ACC112 (cell line): Measurements from ENCODE around the gene SLC22A13.

ENCODE experiments used
- H2AFZ ChIP-seq: fragments of 200-600 bp; sonication (generic); one replicate; pipeline ENCODE4 v1.6.0; 2017; ENCODE audit warnings: antibody characterized with exemption, low read length; ENCODE audit not compliant: unreplicated experiment
- H3K27ac ChIP-seq: fragments of 200-600 bp; sonication (generic); 2 replicates; pipeline ENCODE4 v1.5.1; 2014; ENCODE audit warnings: low read depth, mild to moderate bottlenecking, antibody characterized with exemption, low read length, moderate library complexity
- H3K27me3 ChIP-seq: fragments of 200-600 bp; sonication (generic); 2 replicates; pipeline ENCODE4 v1.6.1; 2014; ENCODE audit warnings: mild to moderate bottlenecking, antibody characterized with exemption, low read length, moderate library complexity, mixed read lengths; ENCODE audit not compliant: insufficient read depth
- H3K36me3 ChIP-seq: fragments of 200-600 bp; sonication (generic); 2 replicates; pipeline ENCODE4 v1.6.1; 2016; ENCODE audit warnings: mild to moderate bottlenecking, antibody characterized with exemption, low read length, moderate library complexity, mixed read lengths; ENCODE audit not compliant: insufficient read depth
- H3K4me1 ChIP-seq: fragments of 200-600 bp; sonication (generic); one replicate; pipeline ENCODE4 v1.6.1; 2016; ENCODE audit warnings: low read length, mixed read lengths; ENCODE audit not compliant: insufficient read depth, unreplicated experiment, control insufficient read depth
- H3K4me3 ChIP-seq: fragments of 200-600 bp; sonication (generic); 2 replicates; pipeline ENCODE4 v1.5.1; 2014; ENCODE audit warnings: mild to moderate bottlenecking, low read depth, low read length
- H3K79me2 ChIP-seq: fragments of 200-600 bp; sonication (generic); one replicate; pipeline ENCODE4 v1.6.0; 2016; ENCODE audit warnings: low read length; ENCODE audit not compliant: control insufficient read depth, unreplicated experiment, insufficient read depth

The SLC22A13 gene

GRCh38 chr3:38265604-38266307 lies at the start of gene SLC22A13:
SLC22A13 (plus strand) TSS chr3:38265812; CDS start chr3:38265861, 49 bp downstream.
- H3K4me3 ChIP-seq = no peak within 1 kb of the TSS
- no peak within 1 kb of the TSS for H2AFZ ChIP-seq
- no peaks in the 10 kb centered on the region for H3K4me1 ChIP-seq
- H3K36me3 ChIP-seq = peaks cover 2% of the 10 kb centered on the region; the same call in 1 of the 2 replicates
- no peaks in the 10 kb centered on the region for H3K27me3 ChIP-seq
- H3K27ac ChIP-seq = no peak within 1 kb of the TSS
- H3K79me2 ChIP-seq = no peaks in the 10 kb centered on the region

GRCh38 chr3:38219609-38220197 lies 45.9 kb upstream of the SLC22A13 start:
- H3K36me3 ChIP-seq = peaks cover 43% of the 10 kb centered on the region
- no peak overlapping the region for H3K27ac ChIP-seq
- H3K4me1 ChIP-seq = peaks cover 15% of the 10 kb centered on the region
- H2AFZ ChIP-seq = no peak overlapping the region
- no peak overlapping the region for H3K4me3 ChIP-seq
- no peaks in the 10 kb centered on the region for H3K27me3 ChIP-seq
- peaks cover 44% of the 10 kb centered on the region for H3K79me2 ChIP-seq

- Histone ChIP-seq H3K4me1 (peaks cover 28% of the 10 kb centered on the region), H3K36me3 (peaks cover 44% of the 10 kb centered on the region), H3K79me2 (peaks cover 44% of the 10 kb centered on the region), H3K27ac (no peak overlapping the region), H2AFZ (no peak overlapping the region), H3K27me3 (no peaks in the 10 kb centered on the region), H3K4me3 (no peak overlapping the region)
Measured at GRCh38 chr3:38221005-38221404, 44.6 kb upstream of the SLC22A13 start.

GRCh38 chr3:38222032-38222634 lies 43.5 kb upstream of the SLC22A13 start:
- Histone ChIP-seq H3K4me1 (peaks cover 39% of the 10 kb centered on the region), H3K79me2 (peaks cover 34% of the 10 kb centered on the region), H2AFZ (no peak overlapping the region), H3K27me3 (no peaks in the 10 kb centered on the region), H3K27ac (no peak overlapping the region), H3K4me3 (no peak overlapping the region), H3K36me3 (peaks cover 41% of the 10 kb centered on the region)

GRCh38 chr3:38224357-38224756 lies 41.3 kb upstream of the SLC22A13 start:
- Histone ChIP-seq H3K27me3 (no peaks in the 10 kb centered on the region), H3K79me2 (peaks cover 21% of the 10 kb centered on the region), H3K36me3 (peaks cover 28% of the 10 kb centered on the region), H3K4me1 (peaks cover 55% of the 10 kb centered on the region), H2AFZ (no peak overlapping the region), H3K27ac (peak overlapping the region; percentile 85), H3K4me3 (no peak overlapping the region)

- peaks cover 42% of the 10 kb centered on the region for H3K36me3 ChIP-seq
- H3K27me3 ChIP-seq = no peaks in the 10 kb centered on the region
- peaks cover 59% of the 10 kb centered on the region for H3K4me1 ChIP-seq
- H3K27ac ChIP-seq = peak overlapping the region; percentile 85
- H3K79me2 ChIP-seq = peaks cover 8% of the 10 kb centered on the region
- H2AFZ ChIP-seq = no peak overlapping the region
- peak overlapping the region; percentile 23; the same call in 1 of the 2 replicates for H3K4me3 ChIP-seq
Measured at GRCh38 chr3:38226273-38226672, 39.3 kb upstream of the SLC22A13 start.

GRCh38 chr3:38227989-38228388 lies 37.6 kb upstream of the SLC22A13 start:
- peaks cover 41% of the 10 kb centered on the region for H3K36me3 ChIP-seq
- H3K27ac ChIP-seq = peak overlapping the region; percentile 85

GRCh38 chr3:38229036-38229435 lies 36.6 kb upstream of the SLC22A13 start:
- Histone ChIP-seq H3K27me3 (no peaks in the 10 kb centered on the region), H3K4me3 (no peak overlapping the region), H3K4me1 (peaks cover 55% of the 10 kb centered on the region), H2AFZ (no peak overlapping the region), H3K79me2 (peaks cover 7% of the 10 kb centered on the region), H3K27ac (peak overlapping the region; percentile 85), H3K36me3 (peaks cover 43% of the 10 kb centered on the region)

More at GRCh38 chr3:38227989-38228388, 37.6 kb upstream of the SLC22A13 start:
- Histone ChIP-seq H3K27me3 (no peaks in the 10 kb centered on the region), H3K79me2 (peaks cover 8% of the 10 kb centered on the region), H2AFZ (no peak overlapping the region), H3K4me3 (peak overlapping the region; percentile 5; the same call in 1 of the 2 replicates), H3K4me1 (peaks cover 59% of the 10 kb centered on the region)

- Histone ChIP-seq H3K79me2 (peaks cover 7% of the 10 kb centered on the region), H2AFZ (no peak overlapping the region), H3K27me3 (no peaks in the 10 kb centered on the region), H3K27ac (no peak overlapping the region), H3K4me1 (peaks cover 19% of the 10 kb centered on the region), H3K4me3 (no peak overlapping the region), H3K36me3 (peaks cover 60% of the 10 kb centered on the region)
Measured at GRCh38 chr3:38232701-38233100, 32.9 kb upstream of the SLC22A13 start.

- Histone ChIP-seq H2AFZ (no peak overlapping the region), H3K79me2 (peaks cover 2% of the 10 kb centered on the region), H3K27me3 (no peaks in the 10 kb centered on the region), H3K4me1 (no peaks in the 10 kb centered on the region), H3K27ac (no peak overlapping the region), H3K36me3 (peaks cover 68% of the 10 kb centered on the region), H3K4me3 (no peak overlapping the region)
Measured at GRCh38 chr3:38235466-38235865, 30.1 kb upstream of the SLC22A13 start.
